H1 (cell line): ENCODE data around the gene MTERF1. TPM values are rescaled to one million over a fixed set of nuclear protein-coding genes. Genes with fewer than 3 reads are reported as not detected.

Experiments
- ATF3 ChIP-seq: IDR thresholded peaks from 2 replicates; pipeline ENCODE4 v1.6.1; 2011; ENCODE audit warnings: low read depth, mild to moderate bottlenecking, low read length; ENCODE audit not compliant: insufficient read depth
- RFX5 ChIP-seq: IDR thresholded peaks from 2 replicates; pipeline ENCODE4 v1.6.1; 2011; ENCODE audit warnings: low read depth, low read length, improper control_type of control experiment, borderline replicate concordance
- RNF2 ChIP-seq: fragments of 200-900, 300-1000 bp; sonication (generic); IDR thresholded peaks from 2 replicates; pipeline ENCODE4 v1.7.1; 2016; ENCODE audit warnings: borderline replicate concordance, low read depth, mild to moderate bottlenecking, antibody characterized with exemption, low read length; ENCODE audit not compliant: poor library complexity, severe bottlenecking; ENCODE audit errors: missing control alignments
- SAP30 ChIP-seq: fragments of 300-600 bp; sonication (generic); IDR thresholded peaks from 2 replicates; pipeline ENCODE4 v1.7.1; 2012; ENCODE audit warnings: low read length, moderate library complexity, mild to moderate bottlenecking, inconsistent platforms; ENCODE audit not compliant: insufficient read depth, insufficient replicate concordance
- SIN3A ChIP-seq, 2 experiments: IDR thresholded peaks in 1 of 2; conservative IDR thresholded peaks in 1 of 2; 2 replicates each; pipeline ENCODE4 v1.6.1; 2011 to 2012; ENCODE audit warnings: low read length in 2 of 2, improper control_type of control experiment in 1 of 2, low read depth in 1 of 2, mild to moderate bottlenecking in 1 of 2
- TAF7 ChIP-seq: optimal IDR thresholded peaks from 2 replicates; pipeline ENCODE3; 2011; ENCODE audit warnings: low read depth, mild to moderate bottlenecking, inconsistent platforms, low read length, moderate library complexity, borderline replicate concordance
- polyA plus RNA-seq, 7 experiments: library from polyadenylated mRNA; depleted of rRNA in 3 of 7; stranded (reverse) in 5 of 7; unstranded in 2 of 7; fragments of >200 nt in 5 of 7; fragments of 200-250 nt in 2 of 7; gene quantifications; 1 replicate in 5 of 7; 2 replicates in 1 of 7; 4 replicates in 1 of 7; pipeline versions ENCODE4 v1.2.1 to v1.2.3, GENCODE V29; 2011 to 2013; ENCODE audit warnings: missing spikeins in 2 of 7, mixed read lengths in 2 of 7
- total RNA-seq: library from RNA; stranded (reverse); fragmentation: NEBNext Ultra II Directional; extraction: Animal tissue kit (Norgen Biotek cat#: 25700); gene quantifications from 2 replicates; pipeline ENCODE4 v1.2.1, GENCODE V29; 2021

MTERF1 gene
- total and polyA plus RNA-seq, 2 of the 8 experiments (the other 6 are each of a cell fraction or from before 2014, with no cell fraction given) = 4.5 to 12.6 TPM

GRCh38 chr7:91892099-91892705, 11.7 kb upstream of the MTERF1 start (continued):
- no peak for TF ChIP-seq ATF3
- TF ChIP-seq RNF2 = no peak
- TF ChIP-seq SAP30 = no peak
- TF ChIP-seq TAF7 = no peak
- no peak for TF ChIP-seq RFX5
- TF ChIP-seq SIN3A (conservative IDR thresholded peaks at IDR 0.05 in 1 of 2, IDR thresholded peaks at IDR 0.05 in 1 of 2; ENCODE audit: low read depth in 1 of 2, low read length in 2 of 2) = no peak
- TF ChIP-seq, all 59 proteins: peak for 0
